HG03175 (cell line): ENCODE measurements around the gene USP47.

Experiments
- ATAC-seq: cut with Tn5 transposase; IDR thresholded peaks from one replicate; pipeline ENCODE4 v1.9.1; 2021; ENCODE audit warnings: mild to moderate bottlenecking, moderate library complexity; ENCODE audit not compliant: unreplicated experiment

USP47 gene

DNA sequence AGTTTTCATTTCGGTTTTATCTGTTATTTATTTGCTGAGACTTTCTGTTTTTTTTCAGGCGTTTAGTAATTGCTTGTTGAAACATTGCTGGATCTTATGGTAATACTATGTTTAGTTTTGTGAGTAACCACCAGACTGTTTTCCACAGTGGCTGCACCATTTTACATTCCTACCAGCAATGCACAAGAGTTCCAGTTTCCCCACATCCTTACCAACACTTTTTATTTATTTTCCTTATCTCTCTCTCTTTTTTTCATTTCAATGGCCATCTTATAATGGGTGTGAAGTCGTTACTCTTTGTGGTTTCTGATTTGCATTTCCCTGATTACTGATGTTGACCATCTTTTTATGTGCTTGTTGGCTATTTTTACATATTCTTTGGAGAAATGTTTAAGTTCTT lies 23.7 kb downstream of the USP47 start:
- ATAC-seq, result no peak

- no peak for ATAC-seq
Measured at GRCh38 chr11:11866203-11866602, 24.4 kb downstream of the USP47 start.

- no peak for ATAC-seq
Measured at GRCh38 chr11:11867720-11868119, 25.9 kb downstream of the USP47 start.

GRCh38 chr11:11871991-11872401 lies 30.2 kb downstream of the USP47 start:
- no peak for ATAC-seq

GRCh38 chr11:11876458-11876857 lies 34.7 kb downstream of the USP47 start:
- ATAC-seq, result no peak

DNA sequence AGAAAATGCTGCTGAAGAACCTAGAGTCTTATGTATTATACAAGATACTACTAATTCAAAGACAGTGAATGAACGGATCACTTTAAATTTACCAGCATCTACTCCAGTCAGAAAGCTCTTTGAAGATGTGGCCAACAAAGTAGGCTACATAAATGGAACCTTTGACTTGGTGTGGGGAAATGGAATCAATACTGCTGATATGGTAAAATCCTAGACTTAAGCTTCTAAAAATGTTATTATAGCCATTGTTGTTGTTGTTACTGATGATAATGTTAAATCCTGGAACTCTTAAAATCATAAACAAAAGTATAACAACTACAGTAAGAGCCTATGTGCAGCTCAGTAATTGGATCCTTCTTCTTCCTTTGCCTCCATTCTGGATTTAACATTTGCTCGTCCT lies 38.4 kb downstream of the USP47 start:
- no peak for ATAC-seq

DNA sequence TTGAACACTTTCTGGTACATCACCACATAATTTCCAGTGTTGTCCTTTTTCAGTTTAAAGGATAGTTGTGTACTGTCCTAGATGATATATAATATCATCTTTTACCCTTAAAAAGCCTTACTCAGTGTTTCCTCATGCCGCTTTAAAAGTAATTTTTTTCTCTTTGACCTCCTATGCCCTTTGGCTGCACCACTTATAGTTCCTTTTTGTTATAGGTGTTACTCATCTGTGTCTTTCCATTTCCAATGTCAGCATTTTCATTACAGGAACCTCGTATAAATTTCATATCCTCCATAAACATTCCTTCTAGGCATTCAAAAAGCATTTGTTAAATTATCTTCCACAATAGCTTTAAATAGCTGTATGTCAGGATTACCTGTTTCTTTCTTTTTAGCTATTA lies 40.8 kb downstream of the USP47 start:
- no peak for ATAC-seq

DNA sequence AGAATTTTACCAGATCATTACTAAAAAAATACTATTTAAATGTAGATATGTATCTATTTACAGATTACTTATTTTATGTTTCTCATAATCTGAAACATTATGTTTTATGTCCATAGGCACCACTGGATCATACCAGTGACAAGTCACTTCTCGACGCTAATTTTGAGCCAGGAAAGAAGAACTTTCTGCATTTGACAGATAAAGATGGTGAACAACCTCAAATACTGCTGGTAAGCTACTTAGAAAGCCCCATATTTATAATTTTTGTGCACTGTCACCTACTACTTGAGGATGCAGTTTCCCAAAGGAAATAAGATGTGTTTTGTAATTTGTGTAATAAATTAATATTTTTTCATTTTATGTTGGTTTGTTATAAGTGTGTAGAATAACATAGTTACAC lies 42.6 kb downstream of the USP47 start:
- no peak for ATAC-seq

DNA sequence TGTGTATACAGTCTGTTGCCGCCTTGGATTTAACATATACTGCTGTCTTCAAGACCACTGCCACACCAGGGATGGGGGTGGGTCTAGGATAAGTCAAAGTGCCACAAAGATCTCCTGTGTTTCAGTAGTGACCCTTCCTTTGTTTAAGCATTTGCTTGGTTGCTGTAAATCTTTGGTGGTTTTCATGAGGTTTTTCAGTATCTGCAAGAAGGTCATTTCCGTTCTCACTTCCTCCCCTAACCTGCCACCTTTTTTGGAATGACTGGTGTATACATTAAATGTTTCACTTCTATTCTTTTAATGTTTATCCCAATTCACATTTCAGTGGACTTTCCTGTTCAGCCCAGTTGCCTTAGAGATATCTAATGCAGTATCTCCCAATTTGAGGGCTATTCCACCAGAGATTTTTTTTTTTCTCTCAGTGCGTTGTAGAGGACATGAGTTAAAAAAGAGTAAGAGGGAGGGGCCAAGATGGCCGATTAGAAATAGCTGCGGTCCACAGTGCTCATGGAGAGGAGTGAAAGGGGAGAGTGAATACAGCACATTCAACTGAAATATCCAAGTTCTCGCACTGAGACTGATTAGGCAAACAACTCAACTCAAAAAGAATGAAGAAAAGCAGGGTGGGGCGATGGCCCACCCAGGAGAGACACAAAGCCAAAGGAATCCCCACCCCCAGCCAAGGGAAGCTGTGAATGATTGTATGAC lies 43.2 kb downstream of the USP47 start:
- peak; percentile 98 for ATAC-seq

GRCh38 chr11:11894486-11894885 lies 52.7 kb downstream of the USP47 start:
- ATAC-seq, result no peak

DNA sequence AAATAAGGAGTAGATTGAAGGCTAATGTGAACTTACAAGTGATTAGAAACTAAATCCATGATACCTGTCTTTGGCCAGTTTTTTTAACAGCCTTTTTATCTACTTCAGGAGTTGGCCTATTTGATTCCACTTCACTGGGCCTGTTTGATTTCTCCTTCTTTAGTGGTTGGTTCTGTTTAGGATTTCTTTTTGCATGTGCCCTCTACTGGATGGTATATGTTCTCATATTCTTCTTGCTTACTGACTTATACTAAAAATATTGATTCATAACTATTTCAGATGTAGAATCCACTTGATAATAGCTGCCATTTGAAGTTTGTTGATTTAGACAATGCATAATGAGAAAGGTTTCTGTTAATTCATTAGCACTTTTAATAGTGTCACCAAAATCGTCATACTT lies 53.9 kb downstream of the USP47 start:
- ATAC-seq, result no peak

DNA sequence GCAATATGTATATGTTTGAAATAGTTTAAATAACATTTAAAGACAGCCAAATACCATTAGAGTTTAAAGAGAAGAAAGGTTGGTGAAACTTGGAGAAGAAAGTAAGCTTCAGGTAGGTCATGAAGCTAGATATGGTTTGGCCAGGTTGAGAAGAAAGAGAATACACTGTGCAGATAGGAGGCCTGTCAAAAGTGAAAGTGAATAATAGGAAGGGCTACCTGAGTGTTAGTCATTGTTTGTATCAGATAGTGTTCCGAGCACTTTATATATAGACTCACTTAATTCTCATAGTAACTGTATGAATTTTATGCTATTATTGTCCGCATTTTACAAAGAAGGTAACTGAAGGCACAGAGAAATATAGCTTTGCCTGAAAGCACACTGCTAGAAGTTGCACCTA lies 56.9 kb downstream of the USP47 start:
- ATAC-seq, result no peak

GRCh38 chr11:11899401-11899800 lies 57.6 kb downstream of the USP47 start:
- no peak for ATAC-seq

DNA sequence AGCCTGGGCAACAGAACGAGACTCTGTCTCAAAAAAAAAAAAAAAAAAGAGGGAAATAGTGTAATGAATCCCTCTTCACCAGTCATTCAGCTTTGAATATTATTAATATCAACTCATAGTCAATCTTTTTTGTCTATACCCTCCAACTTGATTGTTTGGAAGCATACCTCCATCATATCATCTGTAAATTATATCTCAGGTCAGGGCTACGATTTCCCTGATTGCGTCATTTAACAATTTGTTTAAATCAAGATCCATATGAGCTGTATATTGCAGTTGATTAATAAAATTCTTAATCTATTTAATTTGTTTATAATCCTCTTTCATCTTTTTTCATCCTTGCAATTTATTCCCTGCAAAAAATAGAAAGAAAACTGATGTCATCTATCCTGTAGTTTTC lies 60.2 kb downstream of the USP47 start:
- ATAC-seq, result no peak

DNA sequence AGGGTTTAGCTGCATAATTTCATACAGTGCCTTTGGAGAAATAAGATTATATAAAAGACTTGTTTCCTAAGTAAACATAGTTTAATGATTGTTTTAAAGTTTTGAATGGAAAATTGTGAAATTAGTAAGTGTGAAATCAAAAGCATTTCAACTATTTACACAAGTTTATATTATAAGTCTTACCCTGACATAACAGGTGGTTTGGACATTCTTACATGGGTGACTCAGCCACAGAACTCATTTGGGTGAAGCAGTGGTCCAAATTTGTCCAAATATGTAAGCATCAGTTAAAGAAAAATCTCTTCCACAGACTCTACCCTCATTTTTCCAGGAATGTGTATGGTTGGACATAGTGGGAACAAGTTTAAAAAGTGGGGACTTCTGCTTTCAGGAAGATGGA lies 68.0 kb downstream of the USP47 start:
- ATAC-seq, result no peak

DNA sequence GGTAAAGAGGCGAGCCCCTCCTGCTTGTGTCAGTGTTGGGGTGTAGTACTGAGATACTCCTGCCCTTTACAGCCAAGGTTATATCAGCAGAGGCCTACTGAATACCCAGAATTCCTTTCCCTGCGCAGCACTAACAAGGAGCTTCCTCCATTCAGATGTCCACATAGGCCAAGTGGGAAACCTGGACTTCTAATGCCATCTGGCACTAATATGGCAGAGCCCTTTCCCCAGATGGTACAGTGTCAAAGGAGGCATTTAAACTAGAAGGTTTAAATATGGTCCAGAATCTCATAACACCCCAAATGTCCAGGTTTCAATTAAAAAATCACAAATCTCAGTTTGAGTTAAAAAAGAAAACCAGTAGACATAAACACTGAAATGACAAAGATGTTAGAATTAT lies 68.8 kb downstream of the USP47 start:
- no peak for ATAC-seq

GRCh38 chr11:11913395-11913794 lies 71.6 kb downstream of the USP47 start:
- ATAC-seq, result no peak

DNA sequence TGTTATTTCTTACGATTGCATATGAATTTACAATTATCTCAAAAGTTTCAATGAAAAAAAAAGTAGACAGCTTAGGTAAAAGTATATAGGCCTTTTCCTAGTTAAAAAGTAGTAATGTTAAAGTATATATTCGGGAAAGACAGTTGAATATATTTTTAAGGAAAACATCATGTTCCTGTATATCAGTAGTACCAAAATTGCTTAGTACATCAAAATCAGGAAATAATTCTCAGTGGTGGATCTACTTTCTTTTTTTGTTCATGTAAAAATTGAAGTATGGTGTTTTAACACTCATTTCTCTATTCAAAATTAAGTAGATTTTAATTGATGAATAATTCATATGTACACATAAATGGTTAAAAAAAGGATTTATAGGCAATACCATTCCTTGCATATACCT lies 73.9 kb downstream of the USP47 start:
- no peak for ATAC-seq

DNA sequence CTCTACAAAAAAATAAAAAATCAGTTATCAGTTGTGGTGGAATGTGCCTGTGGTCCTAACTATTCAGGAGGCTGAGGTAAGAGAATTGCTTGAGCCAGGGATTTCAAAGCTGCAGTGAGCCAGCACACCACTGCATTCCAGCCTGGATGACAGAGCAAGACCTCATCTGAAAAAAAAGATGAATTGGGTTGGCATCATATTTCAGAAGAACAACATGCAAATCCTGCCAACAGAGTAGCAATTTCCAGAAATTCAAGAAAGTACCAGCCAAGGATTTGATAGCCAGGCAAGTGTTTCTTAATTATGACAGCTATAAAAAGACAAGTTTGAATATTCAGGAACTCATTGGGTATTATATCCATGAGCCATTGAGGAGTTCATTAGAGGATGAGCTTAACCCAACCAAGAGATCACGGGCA lies 75.2 kb downstream of the USP47 start:
- ATAC-seq, result no peak

- ATAC-seq, result no peak
Measured at GRCh38 chr11:11923828-11924227, 82.1 kb downstream of the USP47 start.

DNA sequence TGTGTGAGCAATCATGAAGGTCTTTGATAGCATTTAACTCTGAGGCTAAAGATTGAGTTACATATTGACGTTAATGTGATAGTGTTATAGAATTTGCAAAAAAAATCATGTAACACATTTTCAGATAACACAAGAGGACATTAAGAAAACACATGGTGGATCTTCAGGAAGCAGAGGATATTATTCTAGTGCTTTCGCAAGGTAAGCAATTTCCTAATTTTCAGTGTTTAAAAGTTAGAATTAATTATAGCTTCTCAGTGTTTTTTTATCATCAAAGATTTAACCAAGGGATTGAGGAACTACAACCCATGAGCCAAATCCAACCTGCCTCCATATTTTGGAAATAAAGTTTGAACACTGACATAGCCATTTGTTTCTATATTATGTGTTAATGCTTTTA lies 88.1 kb downstream of the USP47 start:
- ATAC-seq, result no peak

DNA sequence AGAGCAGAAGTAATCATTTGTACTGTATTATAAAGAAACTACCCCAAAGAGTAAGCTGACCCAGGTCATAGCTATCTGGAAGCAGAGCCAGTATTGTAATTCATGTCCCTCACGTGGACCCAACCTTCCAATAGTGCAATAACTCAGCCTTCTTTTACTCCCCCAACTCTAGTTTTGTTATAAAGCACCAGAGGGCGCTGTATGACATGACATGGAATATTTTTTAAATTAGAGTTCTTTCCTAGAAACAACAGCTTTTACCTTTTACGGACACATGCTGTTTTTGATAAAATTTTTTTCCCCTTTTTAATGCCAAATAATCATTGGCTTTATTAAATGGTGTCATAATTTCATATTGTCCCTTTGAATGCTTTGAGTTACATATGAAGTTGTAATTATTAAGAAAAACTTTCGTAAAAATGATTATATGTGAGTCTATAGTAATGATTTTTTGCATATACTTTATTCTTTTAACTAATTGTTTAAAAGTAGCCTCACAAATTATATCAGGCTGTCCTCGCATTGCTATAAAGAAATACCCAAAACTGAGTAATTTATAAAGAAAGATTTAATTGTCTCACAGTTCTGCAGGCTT lies 89.8 kb downstream of the USP47 start:
- no peak for ATAC-seq

DNA sequence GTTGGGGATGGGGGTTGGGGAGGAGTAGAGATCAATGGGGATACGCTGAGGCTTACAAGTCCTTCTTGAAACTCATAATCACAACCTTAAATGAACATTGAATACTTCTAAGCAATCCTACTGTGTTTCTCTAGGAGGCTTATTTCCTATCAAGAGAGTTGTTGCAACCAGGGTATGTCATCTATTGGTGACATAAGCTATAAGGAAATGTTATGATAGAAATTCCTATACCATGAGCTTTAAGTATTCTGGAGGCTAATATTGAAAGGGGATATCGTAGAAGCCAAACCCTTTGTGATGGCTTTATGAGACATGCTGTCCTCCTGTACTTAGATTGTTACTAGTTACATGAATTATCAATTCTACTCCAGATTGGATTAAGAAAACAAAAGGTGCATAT lies 93.8 kb downstream of the USP47 start:
- ATAC-seq, result no peak
